ENCODE results near the gene DIP2A.
A peak's percentile ranks its signal among the peaks of the same experiment; 100 is the strongest.
"Not testable (repeated sequence)": the region's sequence is repeated elsewhere in the genome, so short reads cannot be mapped to it uniquely, and the experiment has no call there.

The DIP2A gene

GRCh38 chr21:46434322-46434958 is 24.3 kb upstream of the DIP2A start:
- H3K9me3 Mint-ChIP-seq: no peaks in the 10 kb centered on the region
- no peak overlapping the region for H3K27ac Mint-ChIP-seq
- no peaks in the 10 kb centered on the region for H3K27me3 Mint-ChIP-seq
- H3K4me1 Mint-ChIP-seq: no peaks in the 10 kb centered on the region
- H3K4me3 Mint-ChIP-seq: no peak overlapping the region
- peaks cover 5% of the 10 kb centered on the region for H3K36me3 Mint-ChIP-seq

- peaks cover 4% of the 10 kb centered on the region for H3K36me3 Mint-ChIP-seq
- H3K27ac Mint-ChIP-seq: no peak overlapping the region
- no peaks in the 10 kb centered on the region for H3K9me3 Mint-ChIP-seq
- H3K27me3 Mint-ChIP-seq: no peaks in the 10 kb centered on the region
- H3K4me1 Mint-ChIP-seq: no peaks in the 10 kb centered on the region
- no peak overlapping the region for H3K4me3 Mint-ChIP-seq
Observed at GRCh38 chr21:46435786-46436227, 22.9 kb upstream of the DIP2A start.

GRCh38 chr21:46436621-46437020 is 22.1 kb upstream of the DIP2A start:
- Mint-ChIP-seq H3K27ac (no peak overlapping the region), H3K9me3 (no peaks in the 10 kb centered on the region), H3K4me3 (no peak overlapping the region), H3K36me3 (peaks cover 5% of the 10 kb centered on the region), H3K27me3 (no peaks in the 10 kb centered on the region), H3K4me1 (no peaks in the 10 kb centered on the region)

GRCh38 chr21:46437096-46437498 is 21.6 kb upstream of the DIP2A start:
- Mint-ChIP-seq H3K4me3 (no peak overlapping the region), H3K4me1 (no peaks in the 10 kb centered on the region), H3K36me3 (peaks cover 1% of the 10 kb centered on the region), H3K9me3 (no peaks in the 10 kb centered on the region), H3K27ac (no peak overlapping the region), H3K27me3 (no peaks in the 10 kb centered on the region)

DNA sequence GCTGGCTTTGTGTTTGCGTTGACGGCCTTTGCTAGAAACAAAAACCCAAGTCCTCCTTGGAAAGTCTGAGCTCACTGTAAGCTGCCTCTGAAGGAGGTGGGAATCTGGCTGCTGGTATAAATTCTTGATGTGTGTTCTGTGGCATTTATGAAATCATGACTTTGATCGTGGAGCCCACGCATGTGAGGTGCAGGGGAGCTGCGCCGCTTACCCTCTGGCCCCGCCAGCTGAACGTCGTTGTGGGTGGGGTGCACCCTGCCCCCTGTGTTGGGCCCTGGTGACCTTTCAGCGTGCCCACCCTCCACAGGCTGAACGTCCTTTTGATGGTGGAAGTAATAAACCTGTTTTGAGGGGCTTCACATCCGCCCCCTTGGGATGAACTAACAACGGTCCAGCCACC is 21.2 kb upstream of the DIP2A start:
- no peaks in the 10 kb centered on the region for H3K27me3 Mint-ChIP-seq
- H3K9me3 Mint-ChIP-seq: no peaks in the 10 kb centered on the region
- no peak overlapping the region for H3K4me3 Mint-ChIP-seq
- no peaks in the 10 kb centered on the region for H3K4me1 Mint-ChIP-seq
- H3K27ac Mint-ChIP-seq: no peak overlapping the region
- H3K36me3 Mint-ChIP-seq: peaks cover 4% of the 10 kb centered on the region

DNA sequence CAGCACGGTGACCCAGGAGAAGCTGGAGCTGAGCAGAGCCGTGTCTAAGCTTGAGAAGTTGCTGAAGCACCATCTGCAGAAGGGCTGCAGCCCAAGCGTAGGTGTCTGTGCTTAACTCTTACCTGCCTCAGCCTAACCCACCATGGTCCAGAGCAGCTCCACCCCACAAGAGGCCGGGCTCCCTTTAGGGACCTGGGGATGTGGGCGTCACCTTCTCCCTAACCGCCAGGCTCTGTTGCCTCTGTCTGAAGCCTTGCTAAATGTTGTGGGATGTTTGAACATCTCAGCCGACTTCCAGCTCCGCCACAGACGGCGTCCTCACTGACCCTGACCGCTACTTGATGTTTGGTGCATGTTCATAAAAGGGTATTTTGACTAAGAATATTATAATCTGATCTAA is 20.4 kb upstream of the DIP2A start:
- Mint-ChIP-seq H3K36me3 (peaks cover 5% of the 10 kb centered on the region), H3K4me3 (no peak overlapping the region), H3K4me1 (no peaks in the 10 kb centered on the region), H3K27me3 (no peaks in the 10 kb centered on the region), H3K27ac (no peak overlapping the region), H3K9me3 (no peaks in the 10 kb centered on the region)

GRCh38 chr21:46439906-46440305 is 18.8 kb upstream of the DIP2A start:
- Mint-ChIP-seq H3K27me3 (no peaks in the 10 kb centered on the region), H3K4me1 (no peaks in the 10 kb centered on the region), H3K4me3 (no peak overlapping the region), H3K9me3 (no peaks in the 10 kb centered on the region), H3K36me3 (peaks cover 5% of the 10 kb centered on the region), H3K27ac (no peak overlapping the region)

DNA sequence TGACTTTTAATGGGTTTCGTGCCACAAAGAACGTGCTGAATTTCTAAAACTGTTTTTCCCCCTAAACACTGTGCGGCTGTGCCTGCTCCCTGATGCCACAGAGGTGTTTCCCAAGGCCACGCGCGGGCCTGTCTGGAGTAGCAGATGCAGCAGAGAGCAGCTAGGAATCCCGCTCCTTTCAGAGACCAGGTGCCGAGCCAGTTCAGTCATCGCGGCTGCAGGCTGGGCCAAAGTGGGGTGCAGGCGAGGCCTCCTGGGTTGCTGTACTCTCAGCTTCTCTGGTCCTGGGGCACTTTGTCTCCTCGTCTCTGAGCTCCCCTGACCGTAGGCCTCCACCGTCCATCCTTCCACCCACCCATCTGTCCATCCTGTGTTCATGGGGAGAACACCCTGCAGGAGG is 17.4 kb upstream of the DIP2A start:
- Mint-ChIP-seq H3K9me3 (no peaks in the 10 kb centered on the region), H3K4me3 (no peak overlapping the region), H3K36me3 (peaks cover 5% of the 10 kb centered on the region), H3K27ac (no peak overlapping the region), H3K27me3 (no peaks in the 10 kb centered on the region), H3K4me1 (no peaks in the 10 kb centered on the region)

DNA sequence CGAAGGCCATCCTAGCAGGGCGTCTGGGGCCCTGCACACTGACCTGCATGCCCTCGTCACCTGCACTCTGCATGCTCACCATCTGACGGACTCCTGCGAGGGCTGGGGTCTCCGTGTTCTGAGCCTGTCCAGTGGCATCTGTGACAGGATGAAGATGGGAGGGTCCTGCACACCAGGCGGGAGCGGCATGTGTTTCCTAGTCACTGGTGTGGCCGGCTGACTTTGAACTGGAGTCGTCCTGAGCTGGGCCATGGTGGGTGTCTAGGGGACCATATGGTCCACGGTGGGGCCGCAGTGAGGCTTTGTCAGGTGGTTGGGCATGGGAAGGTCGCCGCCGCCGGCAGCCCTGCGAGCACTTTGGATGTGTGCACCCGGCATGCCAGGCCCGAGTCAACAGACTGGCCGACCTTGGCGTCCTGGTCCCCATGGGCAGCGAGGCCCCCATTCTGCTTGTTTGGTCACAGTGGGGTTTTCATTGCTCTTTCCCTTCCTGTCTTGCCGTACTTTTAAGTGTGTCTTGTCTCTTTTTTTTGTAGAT is 16.7 kb upstream of the DIP2A start:
- no peak overlapping the region for H3K4me3 Mint-ChIP-seq
- H3K4me1 Mint-ChIP-seq: no peaks in the 10 kb centered on the region
- H3K27me3 Mint-ChIP-seq: no peaks in the 10 kb centered on the region
- H3K9me3 Mint-ChIP-seq: no peaks in the 10 kb centered on the region
- H3K27ac Mint-ChIP-seq: no peak overlapping the region
- H3K36me3 Mint-ChIP-seq: peaks cover 5% of the 10 kb centered on the region

- Mint-ChIP-seq H3K4me1 (no peaks in the 10 kb centered on the region), H3K9me3 (no peaks in the 10 kb centered on the region), H3K27ac (no peak overlapping the region), H3K27me3 (no peaks in the 10 kb centered on the region), H3K36me3 (peaks cover 9% of the 10 kb centered on the region), H3K4me3 (no peak overlapping the region)
Observed at GRCh38 chr21:46442938-46443337, 15.8 kb upstream of the DIP2A start.

- Mint-ChIP-seq H3K36me3 (peaks cover 15% of the 10 kb centered on the region), H3K27me3 (no peaks in the 10 kb centered on the region), H3K27ac (no peak overlapping the region), H3K4me1 (no peaks in the 10 kb centered on the region), H3K4me3 (no peak overlapping the region), H3K9me3 (peaks cover 6% of the 10 kb centered on the region)
Observed at GRCh38 chr21:46443910-46444309, 14.8 kb upstream of the DIP2A start.

- no peak overlapping the region for H3K4me3 Mint-ChIP-seq
- peaks cover 10% of the 10 kb centered on the region for H3K36me3 Mint-ChIP-seq
- H3K9me3 Mint-ChIP-seq: peaks cover 6% of the 10 kb centered on the region
- H3K27me3 Mint-ChIP-seq: no peaks in the 10 kb centered on the region
- peaks cover 6% of the 10 kb centered on the region for H3K4me1 Mint-ChIP-seq
- peak overlapping the region; percentile 35 for H3K27ac Mint-ChIP-seq
Observed at GRCh38 chr21:46448108-46448507, 10.6 kb upstream of the DIP2A start.

DNA sequence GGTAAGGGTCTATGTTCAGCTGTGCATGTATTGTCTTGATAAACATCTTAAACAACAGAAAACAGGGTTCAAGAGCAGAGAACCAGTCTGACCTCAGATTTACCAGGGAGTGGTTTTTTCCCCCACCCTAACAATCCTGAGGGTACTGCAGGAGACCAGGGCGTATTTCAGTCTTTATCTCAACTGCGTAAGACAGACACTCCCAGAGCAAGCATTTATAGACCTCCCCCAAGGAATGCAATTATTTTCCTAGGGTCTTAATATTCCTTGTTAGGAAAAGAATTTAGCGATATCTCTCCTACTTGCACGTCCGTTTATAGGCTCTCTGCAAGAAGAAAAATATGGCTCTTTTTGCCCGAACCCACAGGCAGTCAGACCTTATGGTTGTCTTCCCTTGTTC is 9.8 kb upstream of the DIP2A start:
- H3K4me1 Mint-ChIP-seq, H3K4me3 Mint-ChIP-seq, H3K27ac Mint-ChIP-seq, H3K9me3 Mint-ChIP-seq, H3K27me3 Mint-ChIP-seq: not testable (repeated sequence)
- peaks cover 13% of the 10 kb centered on the region for H3K36me3 Mint-ChIP-seq

GRCh38 chr21:46452710-46453109 is 6.0 kb upstream of the DIP2A start:
- Mint-ChIP-seq H3K27me3 (no peaks in the 10 kb centered on the region), H3K27ac (no peak overlapping the region)

GRCh38 chr21:46454142-46454541 is 4.5 kb upstream of the DIP2A start:
- H3K27ac Mint-ChIP-seq: no peak overlapping the region
- peaks cover 7% of the 10 kb centered on the region for H3K36me3 Mint-ChIP-seq
- peaks cover 37% of the 10 kb centered on the region for H3K4me1 Mint-ChIP-seq
- H3K9me3 Mint-ChIP-seq: no peaks in the 10 kb centered on the region
- H3K4me3 Mint-ChIP-seq: no peak overlapping the region
- no peaks in the 10 kb centered on the region for H3K27me3 Mint-ChIP-seq

More at GRCh38 chr21:46452710-46453109, 6.0 kb upstream of the DIP2A start:
- H3K9me3 Mint-ChIP-seq: peaks cover 6% of the 10 kb centered on the region
- peaks cover 14% of the 10 kb centered on the region for H3K36me3 Mint-ChIP-seq
- no peak overlapping the region for H3K4me3 Mint-ChIP-seq
- H3K4me1 Mint-ChIP-seq: peaks cover 35% of the 10 kb centered on the region

GRCh38 chr21:46454634-46455390 is 3.9 kb upstream of the DIP2A start:
- no peaks in the 10 kb centered on the region for H3K9me3 Mint-ChIP-seq

More at GRCh38 chr21:46454634-46455390, 3.9 kb upstream of the DIP2A start:
- Mint-ChIP-seq H3K27me3 (no peaks in the 10 kb centered on the region), H3K27ac (no peak overlapping the region), H3K4me1 (peaks cover 38% of the 10 kb centered on the region), H3K36me3 (peaks cover 7% of the 10 kb centered on the region), H3K4me3 (no peak overlapping the region)
